ENCODE data around the gene OR5A2. TPM values are rescaled to one million over a fixed set of nuclear protein-coding genes. Genes with fewer than 3 reads are reported as not detected.

Gene OR5A2
- total and polyA plus RNA-seq, 10 of the 15 experiments (the other 5 are each of a cell fraction or from before 2014, with no cell fraction given): not detected

GRCh38 chr11:59425131-59425530, 1.1 kb downstream of the OR5A2 start (continued):
- no peak for TF ChIP-seq MLLT1 (IDR thresholded peaks at IDR 0.05)
- TF ChIP-seq CBX3 (IDR thresholded peaks at IDR 0.05; ENCODE audit: borderline replicate concordance, low read depth): no peak
- TF ChIP-seq ZNF24 (IDR thresholded peaks at IDR 0.05): no peak
- no peak for TF ChIP-seq PAX5 (IDR thresholded peaks at IDR 0.05; ENCODE audit: borderline replicate concordance, low read depth, low read length)
- no peak for TF ChIP-seq FOXK2 (IDR thresholded peaks at IDR 0.05)
- TF ChIP-seq SRF (IDR thresholded peaks at IDR 0.05; ENCODE audit: low read depth in 2 of 2, low read length in 2 of 2): no peak

- WGBS (ENCODE audit: insufficient coverage, insufficient replicate concordance, low lambda C conversion rate, missing lambda C conversion rate): 36% methylated on average over 2 of the region's 2 CpGs
- no peaks in the 10 kb centered on the region for H3K79me2 ChIP-seq (ENCODE audit: control insufficient read depth, insufficient read depth, low read length)
- no peak overlapping the region for H3K4me3 ChIP-seq
- no peak overlapping the region for H3K27ac ChIP-seq (ENCODE audit: control insufficient read depth, insufficient read depth)
- DNase-seq (ENCODE audit: low read depth, low spot score): no peak
- no peak overlapping the region for H3K4me2 ChIP-seq (ENCODE audit: control insufficient read depth, insufficient read depth)
- CTCF ChIA-PET: interaction anchor here (0.7 to 1.4 kb wide), 6 partner anchors 9 to 252 kb away, joined by 3 to 4 read pairs (median 3); partner anchors contain the start of gene DTX4
- H2AFZ ChIP-seq (ENCODE audit: control insufficient read depth, low read depth, low read length): no peak overlapping the region
- H3K9ac ChIP-seq (ENCODE audit: control insufficient read depth, insufficient read depth, low read length): no peak overlapping the region
- H3K4me1 ChIP-seq (ENCODE audit: control insufficient read depth, insufficient read depth, low read length): no peaks in the 10 kb centered on the region
- intact Hi-C loops (cut with micrococcal nuclease; ENCODE audit: unreplicated experiment) (no loop called here), in situ Hi-C loops (cut with MboI) (no loop called here)
- no peaks in the 10 kb centered on the region for H4K20me1 ChIP-seq (ENCODE audit: control insufficient read depth, insufficient read depth)
- no peaks in the 10 kb centered on the region for H3K27me3 ChIP-seq (replicated peaks in 1 of 2; ENCODE audit: control insufficient read depth in 2 of 2, insufficient read depth in 2 of 2, low read length in 1 of 2)
- no peak for FAIRE-seq
- RAD21 ChIA-PET (ENCODE audit: unreplicated experiment): no interaction called here
- no peaks in the 10 kb centered on the region for H3K36me3 ChIP-seq (ENCODE audit: control insufficient read depth in 2 of 2, insufficient read depth in 2 of 2, low read length in 1 of 2)
- no TSS peak for BruUV-seq (replicated peaks)
- POLR2A ChIA-PET: no interaction called here
- H3K9me3 ChIP-seq (replicated peaks; ENCODE audit: control insufficient read depth, insufficient read depth, low read length): no peaks in the 10 kb centered on the region
- SMC1A ChIA-PET (ENCODE audit: uncharacterized antibody, unreplicated experiment): interaction anchor here (0.7 to 1.2 kb wide), 3 partner anchors 16 to 253 kb away, joined by 3 to 4 read pairs (median 3); no protein-coding TSS in a partner anchor
- no peak for ATAC-seq
- no peak for TF ChIP-seq TCF3 (IDR thresholded peaks at IDR 0.05; ENCODE audit: borderline replicate concordance, insufficient read depth, low read depth, low read length)
- TF ChIP-seq CTCF (IDR thresholded peaks at IDR 0.05 in 2 of 3, conservative IDR thresholded peaks at IDR 0.05 in 1 of 3; ENCODE audit: control insufficient read depth in 2 of 3, extremely low read depth in 1 of 3, insufficient read depth in 1 of 3, low read depth in 3 of 3, low read length in 3 of 3): no peak
- no peak for TF ChIP-seq YBX1 (IDR thresholded peaks at IDR 0.05)
- no peak for TF ChIP-seq NR2C1 (IDR thresholded peaks at IDR 0.05)
- no peak for TF ChIP-seq CREM (IDR thresholded peaks at IDR 0.05; ENCODE audit: low read depth)
- TF ChIP-seq BCL11A (IDR thresholded peaks at IDR 0.05; ENCODE audit: low read depth, low read length): no peak
- no peak for TF ChIP-seq REST (IDR thresholded peaks at IDR 0.05; ENCODE audit: low read depth, low read length)
- TF ChIP-seq RUNX3 (IDR thresholded peaks at IDR 0.05; ENCODE audit: low read length): no peak
- TF ChIP-seq SIX5 (IDR thresholded peaks at IDR 0.05; ENCODE audit: low read depth, low read length, severe bottlenecking): no peak
- no peak for TF ChIP-seq ESRRA (IDR thresholded peaks at IDR 0.05; ENCODE audit: low read length)
- no peak for TF ChIP-seq RBBP5 (conservative IDR thresholded peaks at IDR 0.05)
These were observed 2.4 kb downstream of the OR5A2 start for GRCh38 chr11:59423835-59424234.

Measured in GM12878 (cell line).